ENCODE measurements around the gene PTPN1. TPM values are rescaled to one million over a fixed set of nuclear protein-coding genes. Genes with fewer than 3 reads are reported as not detected.

PTPN1 gene
- total and polyA plus RNA-seq, 4 donors = 51.4 to 80.4 (median 64.7) TPM

DNA sequence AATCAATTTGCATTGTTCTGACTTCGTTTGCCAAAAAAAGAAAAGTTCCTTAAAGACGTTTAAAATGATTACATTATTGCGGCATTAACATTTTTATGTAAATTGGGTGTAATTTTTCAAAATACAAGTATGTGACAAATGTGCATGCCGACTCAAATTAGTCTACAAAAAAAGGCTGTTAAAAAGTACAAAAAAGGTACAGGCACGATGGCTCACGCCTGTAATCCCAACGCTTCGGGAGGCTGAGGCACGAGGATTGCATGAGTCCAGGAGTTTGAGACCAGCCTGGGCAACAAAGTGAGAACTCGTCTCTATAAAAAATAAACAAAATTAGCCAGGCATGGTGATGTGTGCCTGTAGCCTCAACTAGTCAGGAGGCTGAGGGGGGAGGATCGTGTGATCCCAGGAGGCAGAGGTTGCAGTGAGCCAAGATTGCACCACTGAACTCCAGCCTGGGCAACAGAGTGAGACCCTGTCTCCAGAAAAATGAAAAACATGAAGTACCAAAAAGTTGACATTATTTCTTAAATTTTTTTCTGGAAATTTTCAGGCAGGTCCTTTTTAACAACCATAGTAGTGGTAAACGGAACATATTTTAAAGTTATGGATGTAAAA lies 90.2 kb downstream of the PTPN1 start:
- Histone ChIP-seq H3K36me3 (ENCODE audit: control insufficient read depth in 4 of 4, insufficient read depth in 4 of 4, low read length in 4 of 4) (no peaks in the 10 kb centered on the region), H3K9me3 (ENCODE audit: control insufficient read depth in 4 of 4, insufficient read depth in 3 of 4, low read length in 3 of 4) (no peaks in the 10 kb centered on the region), H3K9ac (ENCODE audit: insufficient read depth in 1 of 2, low read length in 2 of 2) (no peak overlapping the region), H3K4me1 (ENCODE audit: control insufficient read depth in 5 of 5, insufficient read depth in 5 of 5, low read length in 5 of 5) (peaks cover 0 to 8% (median 0%) of the 10 kb centered on the region in 5 donors), H3K27ac (ENCODE audit: low read depth in 1 of 2, low read length in 1 of 2) (no peak overlapping the region), H3K27me3 (ENCODE audit: control insufficient read depth in 3 of 3, insufficient read depth in 3 of 3, low read length in 2 of 3) (peaks cover 0 to under 1% (median 0%) of the 10 kb centered on the region in 3 donors), H3K4me3 (no peak overlapping the region)
- WGBS, 2 donors = 81 to 82% methylated on average over 12 of the region's 12 CpGs
- TF ChIP-seq, protein P1, sequence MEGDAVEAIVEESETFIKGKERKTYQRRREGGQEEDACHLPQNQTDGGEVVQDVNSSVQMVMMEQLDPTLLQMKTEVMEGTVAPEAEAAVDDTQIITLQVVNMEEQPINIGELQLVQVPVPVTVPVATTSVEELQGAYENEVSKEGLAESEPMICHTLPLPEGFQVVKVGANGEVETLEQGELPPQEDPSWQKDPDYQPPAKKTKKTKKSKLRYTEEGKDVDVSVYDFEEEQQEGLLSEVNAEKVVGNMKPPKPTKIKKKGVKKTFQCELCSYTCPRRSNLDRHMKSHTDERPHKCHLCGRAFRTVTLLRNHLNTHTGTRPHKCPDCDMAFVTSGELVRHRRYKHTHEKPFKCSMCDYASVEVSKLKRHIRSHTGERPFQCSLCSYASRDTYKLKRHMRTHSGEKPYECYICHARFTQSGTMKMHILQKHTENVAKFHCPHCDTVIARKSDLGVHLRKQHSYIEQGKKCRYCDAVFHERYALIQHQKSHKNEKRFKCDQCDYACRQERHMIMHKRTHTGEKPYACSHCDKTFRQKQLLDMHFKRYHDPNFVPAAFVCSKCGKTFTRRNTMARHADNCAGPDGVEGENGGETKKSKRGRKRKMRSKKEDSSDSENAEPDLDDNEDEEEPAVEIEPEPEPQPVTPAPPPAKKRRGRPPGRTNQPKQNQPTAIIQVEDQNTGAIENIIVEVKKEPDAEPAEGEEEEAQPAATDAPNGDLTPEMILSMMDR (IDR thresholded peaks at IDR 0.05; ENCODE audit: control extremely low read depth, extremely low read depth) = no peak
- DNase-seq (no peak), ATAC-seq (ENCODE audit: insufficient read depth, low FRiP score) (no peak)

GRCh38 chr20:50601511-50602431 lies 91.6 kb downstream of the PTPN1 start:
- Histone ChIP-seq H3K9me3 (ENCODE audit: control insufficient read depth in 4 of 4, insufficient read depth in 3 of 4, low read length in 3 of 4) (no peaks in the 10 kb centered on the region), H3K4me3 (no peak overlapping the region), H3K27ac (ENCODE audit: low read depth in 1 of 2, low read length in 1 of 2) (no peak overlapping the region), H3K9ac (ENCODE audit: insufficient read depth in 1 of 2, low read length in 2 of 2) (no peak overlapping the region), H3K4me1 (ENCODE audit: control insufficient read depth in 5 of 5, insufficient read depth in 5 of 5, low read length in 5 of 5) (no peaks in the 10 kb centered on the region), H3K36me3 (ENCODE audit: control insufficient read depth in 4 of 4, insufficient read depth in 4 of 4, low read length in 4 of 4) (no peaks in the 10 kb centered on the region), H3K27me3 (ENCODE audit: control insufficient read depth in 3 of 3, insufficient read depth in 3 of 3, low read length in 2 of 3) (no peaks in the 10 kb centered on the region)
- DNase-seq (no peak), ATAC-seq (ENCODE audit: insufficient read depth, low FRiP score) (no peak)
- TF ChIP-seq, protein P1 (IDR thresholded peaks at IDR 0.05; ENCODE audit: control extremely low read depth, extremely low read depth) = no peak
- 84 to 90% methylated on average over 33 of the region's 33 CpGs for WGBS, 2 donors

- ATAC-seq (ENCODE audit: insufficient read depth, low FRiP score) (no peak), DNase-seq (no peak)
Observed at GRCh38 chr20:50602432-50603088, 92.4 kb downstream of the PTPN1 start.

More at GRCh38 chr20:50602432-50603088, 92.4 kb downstream of the PTPN1 start:
- Histone ChIP-seq H3K4me1 (ENCODE audit: control insufficient read depth in 5 of 5, insufficient read depth in 5 of 5, low read length in 5 of 5) (no peaks in the 10 kb centered on the region), H3K27me3 (ENCODE audit: control insufficient read depth in 3 of 3, insufficient read depth in 3 of 3, low read length in 2 of 3) (no peaks in the 10 kb centered on the region), H3K9ac (ENCODE audit: insufficient read depth in 1 of 2, low read length in 2 of 2) (no peak overlapping the region), H3K27ac (ENCODE audit: low read depth in 1 of 2, low read length in 1 of 2) (no peak overlapping the region), H3K9me3 (ENCODE audit: control insufficient read depth in 4 of 4, insufficient read depth in 3 of 4, low read length in 3 of 4) (no peaks in the 10 kb centered on the region), H3K4me3 (no peak overlapping the region), H3K36me3 (ENCODE audit: control insufficient read depth in 4 of 4, insufficient read depth in 4 of 4, low read length in 4 of 4) (no peaks in the 10 kb centered on the region)
- WGBS, 2 donors = 93 to 97% methylated on average over 15 of the region's 15 CpGs
- TF ChIP-seq, protein P1 (IDR thresholded peaks at IDR 0.05; ENCODE audit: control extremely low read depth, extremely low read depth) = no peak

Measured in lung (tissue), 12 donors.